ENCODE results near the gene ARSB. TPM values are rescaled to one million over a fixed set of nuclear protein-coding genes. Genes with fewer than 3 reads are reported as not detected.

Gene ARSB
- total and polyA plus RNA-seq, 3 donors from 2014 or later = 5.3 to 12.9 (median 11.8) TPM

DNA sequence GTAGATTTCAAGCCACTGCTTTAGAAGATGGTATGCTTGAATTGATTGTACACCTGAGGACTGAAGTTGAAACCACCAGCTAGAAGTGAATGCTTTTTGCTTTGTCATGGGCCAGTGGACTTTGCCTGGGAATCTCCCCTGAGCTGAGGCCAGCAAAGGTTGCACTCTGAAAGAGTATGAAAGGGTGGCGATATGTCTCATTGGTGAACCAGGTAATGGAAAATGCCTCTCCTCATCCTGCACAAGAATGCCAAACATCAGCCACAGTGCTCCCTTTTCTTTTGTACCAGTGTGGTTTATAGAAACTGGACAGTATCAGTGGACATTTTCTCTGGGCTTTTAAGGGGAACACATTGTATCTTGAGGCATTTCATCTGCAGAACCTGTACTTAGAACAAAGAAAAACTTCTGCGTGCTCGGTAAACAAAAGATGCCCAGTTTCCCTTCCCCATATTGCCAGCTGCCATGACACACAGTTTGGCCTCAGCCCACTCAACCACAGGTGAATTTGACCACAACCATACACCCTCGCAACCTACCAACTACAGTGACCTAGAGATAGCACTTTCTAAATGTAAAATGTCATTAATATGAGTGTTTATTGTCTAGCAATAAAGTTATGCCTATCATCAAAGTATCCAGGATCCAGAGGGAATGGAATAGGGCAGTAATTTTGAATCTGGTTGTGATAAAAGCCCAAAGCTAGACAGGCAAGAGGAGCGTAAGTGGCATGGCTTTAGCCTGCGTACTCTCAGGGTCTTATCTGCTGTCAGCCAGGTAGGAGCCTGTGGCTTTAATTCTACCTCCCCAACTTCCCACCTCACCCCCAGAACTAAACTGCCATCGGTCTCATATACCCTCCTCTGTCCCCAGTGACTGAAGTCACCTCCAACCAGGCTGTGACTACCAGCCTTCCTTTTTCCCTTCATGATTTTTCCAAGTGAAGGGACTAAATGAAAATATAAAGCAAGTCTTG lies 257.0 kb downstream of the ARSB start:
- WGBS, 2 donors = 88 to 91% methylated on average over 7 of the region's 7 CpGs
- no peak for TF ChIP-seq POLR2A (IDR thresholded peaks at IDR 0.05)
- TF ChIP-seq, protein P1, sequence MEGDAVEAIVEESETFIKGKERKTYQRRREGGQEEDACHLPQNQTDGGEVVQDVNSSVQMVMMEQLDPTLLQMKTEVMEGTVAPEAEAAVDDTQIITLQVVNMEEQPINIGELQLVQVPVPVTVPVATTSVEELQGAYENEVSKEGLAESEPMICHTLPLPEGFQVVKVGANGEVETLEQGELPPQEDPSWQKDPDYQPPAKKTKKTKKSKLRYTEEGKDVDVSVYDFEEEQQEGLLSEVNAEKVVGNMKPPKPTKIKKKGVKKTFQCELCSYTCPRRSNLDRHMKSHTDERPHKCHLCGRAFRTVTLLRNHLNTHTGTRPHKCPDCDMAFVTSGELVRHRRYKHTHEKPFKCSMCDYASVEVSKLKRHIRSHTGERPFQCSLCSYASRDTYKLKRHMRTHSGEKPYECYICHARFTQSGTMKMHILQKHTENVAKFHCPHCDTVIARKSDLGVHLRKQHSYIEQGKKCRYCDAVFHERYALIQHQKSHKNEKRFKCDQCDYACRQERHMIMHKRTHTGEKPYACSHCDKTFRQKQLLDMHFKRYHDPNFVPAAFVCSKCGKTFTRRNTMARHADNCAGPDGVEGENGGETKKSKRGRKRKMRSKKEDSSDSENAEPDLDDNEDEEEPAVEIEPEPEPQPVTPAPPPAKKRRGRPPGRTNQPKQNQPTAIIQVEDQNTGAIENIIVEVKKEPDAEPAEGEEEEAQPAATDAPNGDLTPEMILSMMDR (IDR thresholded peaks at IDR 0.05) = no peak
- intact Hi-C loops (cut with DNase I; ENCODE audit: low total_unique reads) = no loop called here
- Histone ChIP-seq H3K4me1 (no peaks in the 10 kb centered on the region), H3K27me3 (no peaks in the 10 kb centered on the region), H3K36me3 (ENCODE audit: low read depth, missing control alignments) (no peaks in the 10 kb centered on the region), H3K4me3 (no peak overlapping the region), H3K27ac (no peak overlapping the region), H3K9me3 (no peaks in the 10 kb centered on the region)
- DNase-seq = no peak

Small RNA genes within 50 kb of the gene (small RNA-seq; reads per million reads assigned to genes)
- gene AC025755.1 = 0 reads per million in 2 donors

Other genes starting within 250 kb of the ARSB start
- 10 to 100 TPM in 1 of 2 donors, 1 to 10 TPM in 1; 3.8 to 18.0 TPM for gene DMGDH, start 84.4 kb upstream of the ARSB start, total RNA-seq
- gene DMGDH, start 84.4 kb upstream of the ARSB start, polyA plus RNA-seq (ENCODE audit: insufficient read depth, low read depth, low replicate concordance) = 6.8 TPM
- 10 to 100 TPM; 10.1 to 12.0 TPM for gene BHMT2, start 84.5 kb upstream of the ARSB start, total RNA-seq
- 10.1 TPM for gene BHMT2, start 84.5 kb upstream of the ARSB start, polyA plus RNA-seq (ENCODE audit: insufficient read depth, low read depth, low replicate concordance)
- under 1 TPM in 1 of 2 donors, not detected in 1; 0.25 TPM for gene BHMT, start 126.5 kb upstream of the ARSB start, total RNA-seq
- gene BHMT, start 126.5 kb upstream of the ARSB start, polyA plus RNA-seq (ENCODE audit: insufficient read depth, low read depth, low replicate concordance) = 1.3 TPM